ENCODE data around the gene CMSS1.

CMSS1 gene

GRCh38 chr3:100111728-100112127 is 294.1 kb downstream of the CMSS1 start:
- DNase-seq = no peak

- no peak for DNase-seq
These were observed 296.2 kb downstream of the CMSS1 start for GRCh38 chr3:100113723-100114412.

GRCh38 chr3:100114413-100115030 is 296.9 kb downstream of the CMSS1 start, which contains the start of gene FILIP1L:
Gene FILIP1L, minus strand, starts transcription at chr3:100114501.
- no peak for DNase-seq

- DNase-seq = no peak
These were observed 299.4 kb downstream of the CMSS1 start for GRCh38 chr3:100117093-100117492.

GRCh38 chr3:100120012-100120411 is 302.4 kb downstream of the CMSS1 start:
- no peak for DNase-seq

GRCh38 chr3:100120693-100121092 is 303.0 kb downstream of the CMSS1 start:
- DNase-seq = no peak

GRCh38 chr3:100122321-100122720 is 304.7 kb downstream of the CMSS1 start:
- no peak for DNase-seq

- no peak for DNase-seq
These were observed 305.4 kb downstream of the CMSS1 start for GRCh38 chr3:100123112-100123511.

- DNase-seq = no peak
These were observed 306.6 kb downstream of the CMSS1 start for GRCh38 chr3:100124201-100124761.

GRCh38 chr3:100125161-100125938 is 307.7 kb downstream of the CMSS1 start:
- DNase-seq = no peak

- DNase-seq = no peak
These were observed 310.1 kb downstream of the CMSS1 start for GRCh38 chr3:100127792-100128191.

GRCh38 chr3:100128565-100128964 is 310.9 kb downstream of the CMSS1 start:
- no peak for DNase-seq

GRCh38 chr3:100129941-100130340 is 312.3 kb downstream of the CMSS1 start:
- DNase-seq = no peak

GRCh38 chr3:100131241-100131640 is 313.6 kb downstream of the CMSS1 start:
- no peak for DNase-seq

- DNase-seq = no peak
These were observed 319.3 kb downstream of the CMSS1 start for GRCh38 chr3:100136921-100137320.

- DNase-seq = no peak
These were observed 323.3 kb downstream of the CMSS1 start for GRCh38 chr3:100140976-100141375.

GRCh38 chr3:100141586-100141985 is 323.9 kb downstream of the CMSS1 start:
- no peak for DNase-seq

GRCh38 chr3:100144255-100144866 is 326.7 kb downstream of the CMSS1 start:
- DNase-seq = peak in 1 of 5 experiments; percentile 34

GRCh38 chr3:100149130-100149529 is 331.5 kb downstream of the CMSS1 start:
- DNase-seq = no peak

- DNase-seq = no peak
These were observed 332.2 kb downstream of the CMSS1 start for GRCh38 chr3:100149713-100150415.

- no peak for DNase-seq
These were observed 332.8 kb downstream of the CMSS1 start for GRCh38 chr3:100150473-100150872.

GRCh38 chr3:100151024-100151707 is 333.5 kb downstream of the CMSS1 start:
- no peak for DNase-seq
